SK-N-SH (cell line): Measurements from ENCODE around the gene RANBP9. TPM values are rescaled to one million over a fixed set of nuclear protein-coding genes. Genes with fewer than 3 reads are reported as not detected.

Experiments
- CTCF ChIA-PET: fragments of 300-600, 350-600 bp; formaldehyde crosslinking; extraction: SDS; loops from one replicate; lab custom pipeline; 2021; lab: Yijun Ruan, JAX
- POLR2A ChIA-PET: fragments of 350-600 bp; sonication (Branson Sonifier 250); formaldehyde crosslinking; extraction: SDS; loops from one replicate; lab custom pipeline; 2020; ENCODE audit warnings: antibody characterized with exemption, inconsistent platforms; lab: Yijun Ruan, JAX
- DNase-seq: peaks from one replicate; pipeline ENCODE4 v3.0.0; 2012
- H2AFZ ChIP-seq: fragments of 200-600 bp; sonication (generic); 2 replicates; pipeline ENCODE4 v1.8.1; 2016; ENCODE audit warnings: antibody characterized with exemption, mild to moderate bottlenecking, low read depth
- H3F3A ChIP-seq: fragments of 200-600 bp; sonication (generic); replicated peaks from 2 replicates; pipeline ENCODE3; 2016; ENCODE audit warnings: antibody characterized with exemption, mild to moderate bottlenecking; ENCODE audit not compliant: insufficient read depth
- H3K27ac ChIP-seq, 2 experiments: fragments of 200-500 bp in 1 of 2; fragments of 200-600 bp in 1 of 2; sonication (Bioruptor generic) in 1 of 2; sonication (generic), shearing (Covaris generic) in 1 of 2; 2 replicates each; pipeline versions ENCODE4 v1.5.1 to v1.6.1; 2014 to 2016; ENCODE audit warnings: low read depth in 2 of 2, inconsistent platforms in 1 of 2, low read length in 1 of 2, mild to moderate bottlenecking in 1 of 2, mixed read lengths in 1 of 2
- H3K27me3 ChIP-seq: fragments of 200-600 bp; sonication (generic), shearing (Covaris generic); 2 replicates; pipeline ENCODE4 v1.6.1; 2016; ENCODE audit warnings: mixed run types; ENCODE audit not compliant: insufficient read depth
- H3K36me3 ChIP-seq, 2 experiments: fragments of 200-500 bp in 1 of 2; fragments of 200-600 bp in 1 of 2; sonication (Bioruptor generic) in 1 of 2; sonication (generic) in 1 of 2; replicated peaks in 1 of 2; 2 replicates each; pipeline versions ENCODE3 to v1.5.1; 2014 to 2016; ENCODE audit warnings: low read length in 1 of 2, mild to moderate bottlenecking in 1 of 2; ENCODE audit not compliant: insufficient read depth in 2 of 2, control insufficient read depth in 1 of 2
- H3K4me1 ChIP-seq, 2 experiments: fragments of 200-500 bp in 1 of 2; fragments of 200-600 bp in 1 of 2; sonication (Bioruptor generic) in 1 of 2; sonication (generic), shearing (Covaris generic) in 1 of 2; 2 replicates each; pipeline versions ENCODE4 v1.5.1 to v1.6.1; 2014 to 2016; ENCODE audit warnings: low read depth in 1 of 2, low read length in 1 of 2, mixed run types in 1 of 2; ENCODE audit not compliant: insufficient read depth in 2 of 2, control insufficient read depth in 1 of 2
- H3K4me2 ChIP-seq: fragments of 200-600 bp; sonication (generic), shearing (Covaris generic); 2 replicates; pipeline ENCODE4 v1.6.1; 2017; ENCODE audit warnings: mixed run types
- H3K4me3 ChIP-seq, 2 experiments: fragments of 200-500 bp in 1 of 2; fragments of 200-600 bp in 1 of 2; sonication (Bioruptor generic) in 1 of 2; sonication (generic), shearing (Covaris generic) in 1 of 2; 2 replicates each; pipeline versions ENCODE4 v1.5.1 to v1.8.1; 2014 to 2016; ENCODE audit warnings: low read depth in 2 of 2, inconsistent platforms in 1 of 2, low read length in 1 of 2, mild to moderate bottlenecking in 1 of 2, mixed read lengths in 1 of 2, moderate library complexity in 1 of 2
- H3K79me2 ChIP-seq: fragments of 200-600 bp; sonication (generic); 2 replicates; pipeline ENCODE4 v1.8.1; 2017; ENCODE audit warnings: mild to moderate bottlenecking; ENCODE audit not compliant: insufficient read depth
- H3K9ac ChIP-seq: fragments of 200-600 bp; sonication (generic); 2 replicates; pipeline ENCODE4 v1.6.1; 2017; ENCODE audit warnings: mixed run types
- H3K9me2 ChIP-seq: fragments of 200-600 bp; sonication (generic); 2 replicates; pipeline ENCODE4 v1.6.1; 2017; ENCODE audit warnings: mixed run types
- H3K9me3 ChIP-seq: fragments of 200-600 bp; sonication (generic); 2 replicates; pipeline ENCODE4 v1.6.1; 2017; ENCODE audit warnings: mixed run types, mild to moderate bottlenecking, moderate library complexity
- H4K20me1 ChIP-seq: fragments of 200-600 bp; sonication (generic); 2 replicates; pipeline ENCODE4 v1.6.1; 2017; ENCODE audit warnings: mild to moderate bottlenecking, mixed run types; ENCODE audit not compliant: insufficient read depth
- CHD2 ChIP-seq: fragments of 150-350 bp; IDR thresholded peaks from 2 replicates; pipeline ENCODE4 v1.6.1; 2018; ENCODE audit warnings: low read length; ENCODE audit not compliant: partially characterized antibody
- EZH2phosphoT487 ChIP-seq: fragments of 200-600 bp; sonication (generic); IDR thresholded peaks from 2 replicates; pipeline ENCODE4 v1.6.1; 2017; ENCODE audit warnings: low read depth, mixed run types, mild to moderate bottlenecking, antibody characterized with exemption, moderate library complexity, borderline replicate concordance
- FOSL2 ChIP-seq: IDR thresholded peaks from 2 replicates; pipeline ENCODE4 v1.4.0; 2012; ENCODE audit warnings: low read depth, mild to moderate bottlenecking, moderate library complexity, borderline replicate concordance
- IRF3 ChIP-seq: fragments of 150-350 bp; IDR thresholded peaks from 2 replicates; pipeline ENCODE4 v1.6.1; 2016; ENCODE audit warnings: mild to moderate bottlenecking, low read depth, low read length
- MAX ChIP-seq: IDR thresholded peaks from 2 replicates; pipeline ENCODE4 v1.4.0; 2012; ENCODE audit warnings: low read depth
- NFIC ChIP-seq: IDR thresholded peaks from 2 replicates; pipeline ENCODE4 v1.4.0; 2012; ENCODE audit warnings: borderline replicate concordance
- PBX3 ChIP-seq: IDR thresholded peaks from 2 replicates; pipeline ENCODE4; 2012
- POLR2AphosphoS5 ChIP-seq: IDR thresholded peaks from 2 replicates; pipeline ENCODE4 v1.6.1; 2012; ENCODE audit warnings: low read depth, low read length
- RCOR1 ChIP-seq: fragments of 150-350 bp; IDR thresholded peaks from 2 replicates; pipeline ENCODE4 v1.6.1; 2017; ENCODE audit warnings: antibody characterized with exemption, low read length
- RXRA ChIP-seq: IDR thresholded peaks from 2 replicates; pipeline ENCODE4 v1.4.0; 2012; ENCODE audit warnings: low read depth, mild to moderate bottlenecking, borderline replicate concordance
- SIN3A ChIP-seq: IDR thresholded peaks from 2 replicates; pipeline ENCODE4 v1.6.1; 2012; ENCODE audit warnings: low read depth, mild to moderate bottlenecking, low read length, moderate library complexity, borderline replicate concordance
- SMC3 ChIP-seq: IDR thresholded peaks from 2 replicates; pipeline ENCODE4 v1.6.1; 2012; ENCODE audit warnings: low read depth, low read length, improper control_type of control experiment
- TAF1 ChIP-seq: IDR thresholded peaks from 2 replicates; pipeline ENCODE4 v1.6.1; 2012; ENCODE audit warnings: low read depth, mild to moderate bottlenecking, low read length, moderate library complexity, borderline replicate concordance
- TEAD4 ChIP-seq: IDR thresholded peaks from 2 replicates; pipeline ENCODE4 v1.4.0; 2012; ENCODE audit warnings: mild to moderate bottlenecking, borderline replicate concordance; ENCODE audit not compliant: insufficient read depth
- USF2 ChIP-seq: fragments of 150-350 bp; IDR thresholded peaks from 2 replicates; pipeline ENCODE4 v1.6.1; 2017; ENCODE audit warnings: antibody characterized with exemption, low read length, low read depth, borderline replicate concordance
- WGBS: methylation state at CpG from one replicate; pipeline ENCODE4 v1.1.6; 2017; ENCODE audit warnings: low lambda C conversion rate; 5-methylcytosine and 5-hydroxymethylcytosine counted together
- polyA plus RNA-seq, 3 experiments: library from polyadenylated mRNA; depleted of rRNA; stranded (reverse); fragments of >200 nt; gene quantifications; 2 replicates each; pipeline ENCODE4 v1.2.3, GENCODE V29; 2012

Gene RANBP9
- polyA plus RNA-seq, 1 of the 3 experiments (the other 2 are of a cell fraction) = 20.4 TPM

- no peak for TF ChIP-seq SIN3A
- TF ChIP-seq MAX = no peak
- no peak for TF ChIP-seq SMC3
- no peak for TF ChIP-seq PBX3
- TF ChIP-seq TAF1 = no peak
- TF ChIP-seq POLR2AphosphoS5 = no peak
- DNase-seq = no peak
- Histone ChIP-seq H3K27me3 (no peaks in the 10 kb centered on the region), H3K4me1 (no peaks in the 10 kb centered on the region; a peak in 2 of 4 replicates), H2AFZ (no peak overlapping the region), H3K27ac (no peak overlapping the region), H3K9ac (no peak overlapping the region), H3F3A (peaks cover 10% of the 10 kb centered on the region), H3K9me3 (no peaks in the 10 kb centered on the region), H3K4me2 (no peak overlapping the region), H3K79me2 (no peaks in the 10 kb centered on the region), H3K4me3 (no peak overlapping the region), H3K9me2 (no peaks in the 10 kb centered on the region), H4K20me1 (no peaks in the 10 kb centered on the region), H3K36me3 (no peaks in the 10 kb centered on the region)
- ChIA-PET POLR2A (no interaction called here), CTCF (no interaction called here)
- WGBS = 93% methylated on average over 22 of the region's 39 CpGs
These were observed 4.8 kb upstream of the RANBP9 start for GRCh38 chr6:13716225-13716954.

- Histone ChIP-seq H3K9me3 (no peaks in the 10 kb centered on the region), H2AFZ (no peak overlapping the region), H3K27ac (no peak overlapping the region), H4K20me1 (peaks cover 2% of the 10 kb centered on the region), H3K4me2 (no peak overlapping the region), H3K9me2 (no peaks in the 10 kb centered on the region), H3K79me2 (peaks cover 5% of the 10 kb centered on the region; the same call in 1 of the 2 replicates), H3F3A (peaks cover 12% of the 10 kb centered on the region), H3K27me3 (no peaks in the 10 kb centered on the region), H3K36me3 (no peaks in the 10 kb centered on the region), H3K9ac (no peak overlapping the region)
- CTCF ChIA-PET = no interaction called here
- TF ChIP-seq PBX3 = no peak
- no peak for TF ChIP-seq CHD2
- no peak for TF ChIP-seq FOSL2
- no peak for TF ChIP-seq TAF1
- no peak for TF ChIP-seq SIN3A
- TF ChIP-seq EZH2phosphoT487 = no peak
- TF ChIP-seq RXRA = no peak
- TF ChIP-seq TEAD4 = no peak
- no peak for TF ChIP-seq RCOR1
- TF ChIP-seq IRF3 = no peak
- TF ChIP-seq NFIC = no peak
- no peak for TF ChIP-seq USF2
- TF ChIP-seq, all 33 proteins: peak for 0
- no peak for DNase-seq
- POLR2A ChIA-PET = no interaction called here
- Histone ChIP-seq H3K4me1 (no peaks in the 10 kb centered on the region; a peak in 2 of 4 replicates), H3K4me3 (no peak overlapping the region)
- 69% methylated on average over 2 of the region's 3 CpGs for WGBS
These were observed 3.8 kb upstream of the RANBP9 start for GRCh38 chr6:13715444-13715883.
